GM23338 (cell line): Measurements from ENCODE around the gene SH3BP2.

Source experiments
- CTCF ChIP-seq, 2 experiments: fragments of 200-600 bp in 1 of 2; sonication (generic) in 1 of 2; conservative IDR thresholded peaks; 2 replicates each; pipeline versions ENCODE4 v1.5.1 to v1.6.1; 2016 to 2017; ENCODE audit warnings: antibody characterized with exemption in 2 of 2, low read depth in 2 of 2, mild to moderate bottlenecking in 2 of 2, moderate library complexity in 1 of 2
- ETS1 ChIP-seq: IDR thresholded peaks from 2 replicates; pipeline ENCODE4 v1.6.1; 2016; ENCODE audit warnings: antibody characterized with exemption
- EZH2 ChIP-seq: fragments of 200-600 bp; sonication (generic); IDR thresholded peaks from one replicate; pipeline ENCODE4 v1.8.0; 2017; ENCODE audit warnings: antibody characterized with exemption, mild to moderate bottlenecking, low read depth; ENCODE audit not compliant: unreplicated experiment
- JUNB ChIP-seq: IDR thresholded peaks from one replicate; pipeline ENCODE4 v1.6.1; 2016; ENCODE audit warnings: antibody characterized with exemption; ENCODE audit not compliant: unreplicated experiment
- POLR2AphosphoS5 ChIP-seq: IDR thresholded peaks from 2 replicates; pipeline ENCODE4 v1.6.1; 2016; ENCODE audit warnings: antibody characterized with exemption, low read depth
- REST ChIP-seq: IDR thresholded peaks from one replicate; pipeline ENCODE4 v1.6.1; 2018; ENCODE audit warnings: antibody characterized with exemption; ENCODE audit not compliant: unreplicated experiment

GRCh38 chr4:2817137-2817536 is 24.3 kb downstream of the SH3BP2 start:
- TF ChIP-seq POLR2AphosphoS5 (no peak), JUNB (no peak), CTCF (conservative IDR thresholded peaks at IDR 0.05; ENCODE audit: low read depth in 2 of 2) (no peak), ETS1 (no peak), EZH2 (no peak), REST (no peak)
